ENCODE data around the gene GPR158. TPM values are rescaled to one million over a fixed set of nuclear protein-coding genes. Genes with fewer than 3 reads are reported as not detected.

GPR158 gene
- total RNA-seq, 2 experiments from 2014 or later, result not detected

DNA sequence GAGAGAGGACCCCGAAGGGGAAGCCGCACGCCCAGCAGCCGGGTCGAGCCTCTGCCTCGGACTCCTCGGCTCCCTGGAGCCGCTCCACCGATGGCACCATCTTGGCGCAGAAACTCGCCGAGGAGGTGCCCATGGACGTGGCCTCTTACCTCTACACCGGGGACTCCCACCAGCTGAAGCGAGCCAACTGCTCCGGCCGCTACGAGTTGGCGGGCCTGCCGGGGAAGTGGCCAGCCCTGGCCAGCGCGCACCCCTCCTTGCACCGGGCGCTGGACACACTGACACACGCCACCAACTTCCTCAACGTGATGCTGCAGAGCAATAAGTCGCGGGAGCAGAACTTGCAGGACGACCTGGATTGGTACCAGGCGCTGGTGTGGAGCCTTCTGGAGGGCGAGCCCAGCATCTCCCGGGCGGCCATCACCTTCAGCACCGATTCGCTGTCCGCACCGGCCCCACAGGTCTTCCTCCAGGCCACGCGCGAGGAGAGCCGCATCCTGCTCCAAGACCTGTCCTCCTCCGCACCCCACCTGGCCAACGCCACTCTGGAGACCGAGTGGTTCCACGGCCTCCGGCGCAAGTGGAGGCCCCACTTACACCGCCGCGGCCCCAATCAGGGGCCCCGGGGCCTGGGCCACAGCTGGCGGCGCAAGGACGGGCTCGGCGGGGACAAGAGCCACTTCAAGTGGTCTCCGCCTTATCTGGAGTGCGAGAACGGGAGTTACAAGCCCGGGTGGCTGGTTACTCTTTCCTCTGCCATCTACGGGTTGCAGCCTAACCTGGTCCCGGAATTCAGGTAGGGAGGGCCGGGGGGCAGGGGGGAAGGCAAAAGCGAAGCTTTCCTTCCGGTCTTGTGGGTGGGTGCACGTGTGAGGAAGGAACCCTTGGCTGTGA is 973 bp downstream of the GPR158 start:
- Mint-ChIP-seq H3K9me3 (no peaks in the 10 kb centered on the region), H3K4me3 (no peak overlapping the region), H3K27me3 (peaks cover 38% of the 10 kb centered on the region), H3K4me1 (peaks cover 2% of the 10 kb centered on the region), H3K27ac (no peak overlapping the region), H3K36me3 (ENCODE audit: low read depth) (peaks cover 5% of the 10 kb centered on the region)
- CTCF ChIA-PET, result no interaction called here
- no peak for DNase-seq
- POLR2A ChIA-PET, result no interaction called here

GRCh38 chr10:25176421-25176968 is 1.7 kb downstream of the GPR158 start:
- CTCF ChIA-PET, result no interaction called here
- Mint-ChIP-seq H3K27me3 (peaks cover 38% of the 10 kb centered on the region), H3K36me3 (ENCODE audit: low read depth) (peaks cover 5% of the 10 kb centered on the region), H3K4me3 (no peak overlapping the region), H3K27ac (no peak overlapping the region), H3K4me1 (peaks cover 2% of the 10 kb centered on the region), H3K9me3 (no peaks in the 10 kb centered on the region)
- POLR2A ChIA-PET, result no interaction called here
- no peak for DNase-seq

- Mint-ChIP-seq H3K9me3 (no peaks in the 10 kb centered on the region), H3K4me1 (peaks cover 2% of the 10 kb centered on the region), H3K4me3 (no peak overlapping the region), H3K27me3 (peaks cover 38% of the 10 kb centered on the region), H3K36me3 (ENCODE audit: low read depth) (peaks cover 5% of the 10 kb centered on the region), H3K27ac (no peak overlapping the region)
- ChIA-PET POLR2A (no interaction called here), CTCF (no interaction called here)
- no peak for DNase-seq
These were observed 2.4 kb downstream of the GPR158 start for GRCh38 chr10:25177093-25177753.

DNA sequence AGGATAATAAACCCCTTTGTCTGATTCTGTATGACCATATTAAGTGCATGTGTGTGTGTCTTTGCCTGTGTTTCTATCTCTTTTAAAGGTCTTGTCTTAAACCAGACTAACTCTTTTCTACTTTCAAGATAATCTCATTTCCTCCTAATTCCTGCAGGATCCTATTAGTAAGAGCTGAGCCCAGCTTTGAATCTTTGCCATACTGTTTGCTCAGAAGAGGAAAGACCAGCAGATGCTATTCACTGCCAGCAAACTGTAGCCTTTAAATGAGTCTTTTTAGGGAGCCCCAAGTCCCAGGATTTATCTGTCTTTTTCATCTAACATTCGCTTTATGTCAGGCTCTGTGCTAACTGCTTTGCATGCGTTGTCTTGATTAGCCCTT is 2.9 kb downstream of the GPR158 start:
- Mint-ChIP-seq H3K27me3 (peaks cover 38% of the 10 kb centered on the region), H3K9me3 (no peaks in the 10 kb centered on the region), H3K4me3 (no peak overlapping the region), H3K36me3 (ENCODE audit: low read depth) (peaks cover 5% of the 10 kb centered on the region), H3K4me1 (peaks cover 2% of the 10 kb centered on the region), H3K27ac (no peak overlapping the region)
- no peak for DNase-seq
- ChIA-PET POLR2A (no interaction called here), CTCF (no interaction called here)

- ChIA-PET POLR2A (no interaction called here), CTCF (no interaction called here)
- Mint-ChIP-seq H3K4me3 (no peak overlapping the region), H3K9me3 (no peaks in the 10 kb centered on the region), H3K36me3 (ENCODE audit: low read depth) (peaks cover 5% of the 10 kb centered on the region), H3K4me1 (peaks cover 2% of the 10 kb centered on the region), H3K27me3 (peaks cover 34% of the 10 kb centered on the region), H3K27ac (no peak overlapping the region)
- DNase-seq, result no peak
These were observed 3.6 kb downstream of the GPR158 start for GRCh38 chr10:25178411-25178810.

DNA sequence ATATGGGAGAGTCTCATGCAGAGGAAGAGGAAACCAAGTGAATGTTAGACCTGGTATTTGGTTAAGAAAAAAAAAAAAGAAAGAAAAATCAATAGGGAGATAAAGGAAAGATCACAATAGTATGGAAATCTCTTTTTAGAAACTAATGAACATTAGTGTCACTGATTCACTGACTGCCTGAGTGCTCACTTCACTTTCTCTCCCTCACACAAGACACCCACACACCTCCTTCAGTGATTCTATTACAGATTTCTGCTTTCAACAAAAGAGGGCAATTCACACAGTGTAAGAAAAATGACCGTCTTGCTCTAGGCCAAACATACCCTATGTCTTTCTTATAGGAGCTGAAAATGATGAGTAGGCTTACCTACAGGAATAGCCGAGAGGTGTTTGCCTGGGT is 6.0 kb downstream of the GPR158 start:
- Mint-ChIP-seq H3K36me3 (ENCODE audit: low read depth) (no peaks in the 10 kb centered on the region), H3K4me1 (no peaks in the 10 kb centered on the region), H3K4me3 (no peak overlapping the region), H3K27ac (no peak overlapping the region), H3K9me3 (no peaks in the 10 kb centered on the region), H3K27me3 (peaks cover 16% of the 10 kb centered on the region)
- ChIA-PET POLR2A (no interaction called here), CTCF (no interaction called here)
- DNase-seq, result no peak

DNA sequence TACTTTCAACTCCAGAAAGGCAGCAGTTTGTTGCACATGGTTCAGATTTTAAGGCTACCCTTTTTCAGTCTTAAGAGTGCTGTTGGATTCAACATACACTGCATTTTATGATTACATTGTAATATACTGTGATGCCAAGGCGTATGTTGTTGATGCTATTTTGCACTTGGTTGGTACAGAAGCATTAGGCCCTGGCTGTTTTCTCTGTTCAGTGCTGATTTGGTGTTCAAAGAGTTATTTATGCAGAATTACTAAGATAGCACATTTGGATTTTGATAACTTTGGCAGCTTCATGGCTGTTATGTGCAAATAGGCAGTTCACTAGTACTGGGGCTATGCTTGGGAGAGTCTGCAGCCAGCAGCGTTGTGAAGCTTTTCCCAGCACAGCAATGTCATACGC is 7.8 kb downstream of the GPR158 start:
- no peak for DNase-seq
- ChIA-PET CTCF (no interaction called here), POLR2A (no interaction called here)
- no peaks in the 10 kb centered on the region for H3K4me1 Mint-ChIP-seq
- H3K27ac Mint-ChIP-seq, result no peak overlapping the region
- H3K4me3 Mint-ChIP-seq, result no peak overlapping the region
- H3K27me3 Mint-ChIP-seq, result peaks cover 5% of the 10 kb centered on the region
- no peaks in the 10 kb centered on the region for H3K36me3 Mint-ChIP-seq (ENCODE audit: low read depth)
- H3K9me3 Mint-ChIP-seq, result no peaks in the 10 kb centered on the region

- no peak for DNase-seq
- Mint-ChIP-seq H3K4me3 (no peak overlapping the region), H3K9me3 (no peaks in the 10 kb centered on the region), H3K27ac (no peak overlapping the region), H3K36me3 (ENCODE audit: low read depth) (no peaks in the 10 kb centered on the region), H3K27me3 (peaks cover 2% of the 10 kb centered on the region), H3K4me1 (no peaks in the 10 kb centered on the region)
- CTCF ChIA-PET, result no interaction called here
- POLR2A ChIA-PET, result no interaction called here
These were observed 16.5 kb downstream of the GPR158 start for GRCh38 chr10:25191162-25191895.

GRCh38 chr10:25198151-25198550 is 23.4 kb downstream of the GPR158 start:
- DNase-seq, result no peak
- Mint-ChIP-seq H3K27ac (no peak overlapping the region), H3K4me1 (no peaks in the 10 kb centered on the region), H3K4me3 (no peak overlapping the region), H3K9me3 (no peaks in the 10 kb centered on the region), H3K36me3 (ENCODE audit: low read depth) (no peaks in the 10 kb centered on the region), H3K27me3 (peaks cover 2% of the 10 kb centered on the region)
- ChIA-PET CTCF (no interaction called here), POLR2A (no interaction called here)

GRCh38 chr10:25206693-25207414 is 32.1 kb downstream of the GPR158 start:
- no peaks in the 10 kb centered on the region for H3K27me3 Mint-ChIP-seq
- no peaks in the 10 kb centered on the region for H3K36me3 Mint-ChIP-seq (ENCODE audit: low read depth)
- POLR2A ChIA-PET, result no interaction called here
- H3K9me3 Mint-ChIP-seq, result no peaks in the 10 kb centered on the region
- no peak overlapping the region for H3K27ac Mint-ChIP-seq
- H3K4me1 Mint-ChIP-seq, result no peaks in the 10 kb centered on the region
- CTCF ChIA-PET, result no interaction called here
- no peak for DNase-seq
- H3K4me3 Mint-ChIP-seq, result no peak overlapping the region

- ChIA-PET POLR2A (no interaction called here), CTCF (no interaction called here)
- no peak for DNase-seq
These were observed 34.8 kb downstream of the GPR158 start for GRCh38 chr10:25209618-25210017.

DNA sequence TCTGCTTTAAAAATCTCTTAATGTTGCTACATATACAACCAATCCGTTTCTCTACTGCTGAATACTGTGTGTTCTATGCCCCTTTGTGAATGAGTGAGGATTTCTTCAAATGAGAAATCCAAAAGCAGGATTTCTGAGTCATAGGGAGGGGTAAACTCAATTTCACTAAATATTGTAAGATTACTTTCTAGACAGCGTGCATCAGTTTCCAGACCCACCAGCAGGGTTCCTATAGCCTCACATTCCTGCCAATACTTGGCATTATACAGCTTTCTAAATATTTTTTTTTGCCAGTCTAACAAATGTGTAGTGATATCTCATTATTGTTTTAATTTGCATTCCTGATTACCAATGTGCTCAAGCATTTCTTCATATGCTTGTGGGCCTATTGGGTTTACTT is 35.5 kb downstream of the GPR158 start:
- POLR2A ChIA-PET, result no interaction called here
- H3K27ac Mint-ChIP-seq, result no peak overlapping the region

More at GRCh38 chr10:25209618-25210017, 34.8 kb downstream of the GPR158 start:
- H3K27ac Mint-ChIP-seq, result no peak overlapping the region
- no peak overlapping the region for H3K4me3 Mint-ChIP-seq
- no peaks in the 10 kb centered on the region for H3K36me3 Mint-ChIP-seq (ENCODE audit: low read depth)
- H3K9me3 Mint-ChIP-seq, result no peaks in the 10 kb centered on the region
- no peaks in the 10 kb centered on the region for H3K27me3 Mint-ChIP-seq
- H3K4me1 Mint-ChIP-seq, result no peaks in the 10 kb centered on the region

DNA sequence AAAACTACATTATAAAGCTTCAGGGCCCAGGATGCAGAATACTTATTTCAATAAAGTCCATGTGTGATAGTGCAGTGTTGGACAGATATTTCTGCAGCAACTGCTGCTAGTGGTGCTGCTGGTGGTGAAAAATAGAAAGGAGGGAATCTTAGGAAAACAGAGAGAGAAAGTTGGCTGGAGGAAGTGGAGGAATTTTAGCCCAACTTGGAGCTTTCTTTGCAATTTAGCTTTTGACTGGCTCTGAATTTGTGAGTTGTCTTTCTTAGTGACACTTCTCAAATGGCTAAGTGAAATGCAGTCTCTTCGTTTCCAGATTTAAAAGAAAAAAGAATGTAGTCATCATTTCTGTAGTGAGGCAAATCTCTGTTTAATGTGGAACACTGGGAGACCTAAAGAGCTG is 45.4 kb downstream of the GPR158 start:
- ChIA-PET CTCF (no interaction called here), POLR2A (no interaction called here)
- H3K9me3 Mint-ChIP-seq, result no peaks in the 10 kb centered on the region
- no peaks in the 10 kb centered on the region for H3K4me1 Mint-ChIP-seq
- no peak for DNase-seq
- H3K27ac Mint-ChIP-seq, result no peak overlapping the region
- H3K4me3 Mint-ChIP-seq, result no peak overlapping the region
- H3K36me3 Mint-ChIP-seq (ENCODE audit: low read depth), result no peaks in the 10 kb centered on the region
- H3K27me3 Mint-ChIP-seq, result no peaks in the 10 kb centered on the region

More for the DNA sequence above, 35.5 kb downstream of the GPR158 start:
- Mint-ChIP-seq H3K9me3 (no peaks in the 10 kb centered on the region), H3K27me3 (no peaks in the 10 kb centered on the region), H3K4me3 (no peak overlapping the region), H3K36me3 (ENCODE audit: low read depth) (no peaks in the 10 kb centered on the region), H3K4me1 (no peaks in the 10 kb centered on the region)
- no peak for DNase-seq
- CTCF ChIA-PET, result no interaction called here

All from activated CD4-positive, alpha-beta memory T cell treated with anti-CD3 and anti-CD28 coated beads, Interleukin-2, amount 10 ng/mL, durations not matched to agents 7 days and 5 days (primary cell).